GM12891 (cell line): ENCODE data around the gene TEKT2.

Experiments
- POLR2A ChIP-seq: IDR thresholded peaks from 2 replicates; pipeline ENCODE4 v1.6.1; 2011; ENCODE audit warnings: low read depth, low read length, control low read depth
- POLR2AphosphoS5 ChIP-seq: IDR thresholded peaks from 2 replicates; pipeline ENCODE4 v1.6.1; 2011; ENCODE audit warnings: low read depth, low read length, control low read depth
- TAF1 ChIP-seq: IDR thresholded peaks from 2 replicates; pipeline ENCODE4 v1.6.1; 2011; ENCODE audit warnings: low read depth, low read length, control low read depth

DNA sequence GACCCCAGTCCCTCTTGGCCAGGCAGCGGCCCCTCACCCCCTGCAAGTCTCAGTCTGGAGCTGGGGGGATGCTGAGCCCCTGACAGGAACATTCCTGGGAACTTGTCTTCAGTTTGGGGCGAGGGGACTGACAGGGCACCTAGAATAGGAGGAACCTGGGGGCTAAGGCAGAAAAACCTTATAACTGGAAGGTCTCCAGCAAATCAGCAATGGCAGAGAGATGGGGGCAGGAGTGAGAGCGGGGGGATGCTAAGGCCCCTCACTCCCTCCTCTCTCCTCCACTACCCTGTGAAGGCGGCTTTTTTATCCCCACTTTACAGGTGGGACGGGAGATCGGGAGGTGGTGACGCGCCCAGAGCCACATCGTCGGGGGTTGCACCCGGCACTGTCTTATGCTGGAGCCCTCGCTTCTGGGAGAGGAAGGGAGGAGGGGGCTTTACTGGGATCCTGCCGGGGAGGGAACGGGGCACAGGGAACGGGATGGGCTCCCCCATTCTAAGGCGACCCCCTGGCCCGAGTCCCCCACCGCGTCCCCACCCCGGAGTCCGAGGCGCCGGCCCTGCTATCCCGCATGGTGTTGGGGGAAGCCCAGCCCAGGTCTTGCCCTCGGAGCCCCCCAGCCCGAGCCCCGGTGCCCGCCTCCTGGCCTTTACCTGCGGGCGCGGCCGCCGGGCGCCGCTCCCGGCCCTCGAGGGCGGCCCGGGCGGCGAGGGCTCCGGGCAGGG is 40.7 kb downstream of the TEKT2 start:
- TF ChIP-seq POLR2A: no peak
- TF ChIP-seq TAF1: no peak
- no peak for TF ChIP-seq POLR2AphosphoS5
